NCI-H2227 (cell line): ENCODE results near the gene CHTF18.
"Not testable (repeated sequence)": the region's sequence is repeated elsewhere in the genome, so short reads cannot be mapped to it uniquely, and the experiment has no call there.

Experiments
- DNase-seq: peaks from one replicate; lab custom pipeline; 2025; ENCODE audit not compliant: unreplicated experiment; lab: John Stamatoyannopoulos, UW

The CHTF18 gene

DNA sequence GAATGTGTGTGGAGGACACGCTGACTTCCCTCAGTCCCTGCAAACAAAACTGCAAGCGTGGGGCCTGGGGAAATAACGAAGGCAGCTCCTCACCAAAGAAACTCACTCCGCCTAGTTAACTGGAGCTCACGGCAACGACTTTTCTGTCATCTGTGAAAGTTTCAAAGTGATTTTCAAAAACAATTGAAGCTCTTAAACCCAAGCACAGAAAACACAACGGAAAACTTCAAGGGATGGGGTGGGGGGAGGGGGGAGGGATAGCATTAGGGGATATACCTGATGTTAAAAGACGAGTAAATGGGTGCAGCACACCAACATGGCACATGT is 15.3 kb downstream of the CHTF18 start:
- no peak for DNase-seq

DNA sequence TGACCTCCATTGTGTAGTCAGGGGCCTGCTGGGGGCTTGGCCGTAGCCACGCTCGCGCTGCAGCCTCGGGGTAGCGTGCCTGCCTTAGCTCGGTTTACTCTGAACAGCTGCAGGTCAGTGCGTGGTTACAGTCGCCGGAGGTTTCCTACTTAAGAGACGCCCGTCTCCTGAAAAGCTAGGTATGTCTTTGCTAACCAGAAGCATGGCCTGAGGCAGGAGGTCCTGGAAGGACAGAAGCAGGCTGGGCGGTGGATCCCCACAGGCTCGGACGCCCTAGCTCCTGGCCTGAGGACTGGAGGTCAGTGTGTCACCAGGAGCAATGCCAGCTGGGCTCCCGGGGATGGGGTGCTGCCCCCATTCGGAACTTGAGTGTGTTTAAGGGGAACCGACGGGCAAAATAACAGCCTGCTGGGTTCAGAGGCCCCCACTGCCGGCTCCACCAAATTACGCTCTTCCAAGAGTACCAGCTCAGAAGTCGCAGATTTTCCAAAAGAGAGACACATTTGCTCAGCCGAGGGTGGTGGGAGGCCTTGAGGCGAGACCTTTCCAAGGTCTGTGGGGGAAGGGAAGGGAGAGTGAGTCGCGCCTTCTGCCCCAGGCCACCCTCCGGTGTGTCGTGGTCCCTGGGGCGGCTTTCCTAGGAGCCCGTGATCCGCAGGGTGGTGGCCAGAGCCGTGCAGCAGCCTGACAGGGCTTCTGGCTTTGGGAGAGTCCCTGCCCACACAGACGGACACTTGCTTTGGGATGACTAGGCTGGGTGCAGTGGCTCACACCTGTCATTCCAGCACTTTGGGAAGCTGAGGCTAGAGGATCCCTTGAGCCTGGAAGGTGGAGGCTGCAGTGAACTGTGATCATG is 16.0 kb downstream of the CHTF18 start:
- DNase-seq: no peak

DNA sequence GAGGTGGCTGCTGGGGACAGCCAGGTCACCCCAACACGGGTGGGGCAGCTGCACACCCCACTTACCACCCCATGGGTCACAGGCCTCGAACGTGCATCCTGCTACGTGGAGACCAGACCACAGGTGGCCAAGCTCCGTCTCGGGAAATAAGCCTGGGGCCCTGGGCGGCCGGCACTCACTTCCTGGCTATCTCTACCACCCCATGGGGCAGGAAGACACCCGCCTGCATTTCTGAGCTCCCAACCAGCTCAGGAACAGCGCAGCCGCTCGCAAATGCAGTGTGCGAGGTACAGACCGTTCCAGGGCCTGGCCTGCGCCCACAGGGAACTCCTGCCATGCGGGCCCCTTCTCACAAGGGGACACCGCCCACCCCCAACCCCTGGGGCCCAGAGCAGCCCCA is 17.1 kb downstream of the CHTF18 start:
- DNase-seq: no peak

DNA sequence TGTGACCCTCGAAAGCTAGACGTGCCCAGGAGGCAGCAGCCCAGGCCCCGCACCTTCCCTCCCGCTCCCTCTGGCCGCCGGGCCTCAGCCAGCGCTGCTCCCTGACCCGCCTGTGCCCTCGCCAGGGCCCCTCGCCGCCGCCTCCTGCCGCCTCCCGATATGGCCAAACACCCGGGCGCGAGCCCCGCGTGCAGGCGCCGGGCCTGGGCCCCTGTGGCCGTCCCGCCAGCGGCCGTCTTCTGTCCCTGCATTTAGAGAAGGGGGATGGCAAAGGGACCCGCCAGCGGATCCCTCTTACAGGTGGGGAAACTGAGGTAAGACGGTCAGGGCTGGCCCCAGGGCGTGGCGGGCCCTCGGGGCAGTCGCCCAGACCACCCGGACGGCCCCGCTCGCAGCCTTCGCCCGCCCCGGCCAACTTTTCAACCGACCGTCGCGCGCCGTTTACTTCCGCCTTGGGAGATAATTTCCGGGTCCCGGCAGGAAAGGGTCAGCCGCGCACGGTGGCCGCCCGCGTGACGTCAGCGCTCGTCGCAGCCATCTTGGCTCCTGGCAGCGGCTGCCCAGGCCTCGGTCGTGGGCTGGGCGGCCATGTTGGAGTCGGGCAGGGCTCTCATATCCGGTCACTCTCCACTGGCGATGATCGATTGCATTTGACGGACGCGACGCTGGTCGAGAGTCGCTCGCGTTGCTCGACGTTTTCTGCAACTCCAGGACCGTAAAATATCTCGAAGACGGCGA is 19.1 kb downstream of the CHTF18 start:
- DNase-seq: peak; percentile 98

DNA sequence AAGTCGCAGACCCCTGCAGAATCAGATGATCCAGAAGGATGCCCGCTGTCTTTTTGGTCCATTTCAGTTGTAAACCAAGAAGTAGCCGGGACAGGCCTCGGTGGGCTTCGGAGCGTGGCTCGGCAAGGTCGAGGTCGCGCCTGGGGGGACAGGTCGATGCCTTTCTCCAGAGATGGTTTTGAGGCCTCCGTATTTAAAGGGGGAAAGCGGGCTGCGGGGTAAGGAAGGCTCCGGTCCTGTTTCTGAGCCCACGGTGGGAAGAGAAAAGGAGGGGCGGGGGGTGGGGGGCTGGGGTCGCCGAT is 19.6 kb downstream of the CHTF18 start:
- DNase-seq: no peak

DNA sequence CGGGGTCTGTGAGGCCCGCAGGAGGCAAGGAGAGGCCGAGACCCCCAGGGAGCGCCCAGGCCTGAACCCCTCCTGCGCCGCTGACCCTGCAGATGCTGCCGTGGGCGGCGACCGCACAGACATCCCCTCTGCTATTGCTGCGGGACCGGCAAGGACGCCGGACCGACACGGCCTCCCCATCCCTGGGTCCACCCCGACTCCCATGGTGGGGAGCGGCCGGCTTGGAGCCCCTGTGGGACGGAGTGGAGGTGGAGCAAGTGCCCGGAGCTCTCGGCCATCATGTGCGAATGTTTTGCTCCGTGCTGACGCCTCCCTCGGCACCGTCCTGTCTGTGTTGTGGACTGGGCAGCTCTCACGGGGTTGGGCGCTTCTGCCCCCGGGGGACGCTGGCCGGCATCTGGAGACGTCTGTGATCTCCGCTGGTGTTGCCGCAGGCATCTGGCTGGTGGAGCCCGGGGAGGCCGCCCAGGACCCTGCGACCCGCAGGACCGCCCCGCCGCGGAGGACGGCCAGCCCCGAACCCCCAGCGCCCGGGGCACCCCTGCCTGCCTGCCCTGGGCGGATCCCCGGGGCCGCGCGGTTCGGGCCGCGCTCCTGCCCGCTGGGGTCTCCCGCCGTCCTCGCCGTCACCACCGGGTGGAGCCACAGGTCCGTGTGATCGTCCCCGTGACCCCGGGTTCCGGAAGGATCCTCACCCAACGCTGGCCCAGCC is 24.9 kb downstream of the CHTF18 start:
- DNase-seq: peak; percentile 69

DNA sequence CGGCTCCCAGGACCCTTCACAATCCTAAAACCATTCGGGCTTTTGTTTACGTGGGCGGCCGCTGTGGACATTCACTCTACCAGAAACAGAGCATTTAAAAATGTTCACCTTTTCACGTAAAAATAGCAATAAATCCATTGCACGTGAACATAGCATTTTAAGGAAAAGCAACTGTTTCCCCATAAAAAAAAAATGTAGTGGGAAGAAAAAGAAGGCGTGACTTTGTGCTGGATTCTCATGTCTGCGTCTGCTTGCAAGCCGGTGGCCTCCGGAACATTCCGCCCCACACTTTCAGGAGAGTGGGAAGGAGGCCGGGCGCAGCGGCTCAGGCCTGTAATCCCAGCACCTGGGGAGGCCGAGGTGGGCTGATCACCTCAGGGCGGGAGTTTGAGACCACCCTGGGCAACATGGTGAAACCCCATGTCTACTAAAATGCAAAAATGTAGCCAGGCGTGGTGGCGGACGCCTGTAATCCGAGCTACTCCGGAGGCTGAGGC is 25.5 kb downstream of the CHTF18 start:
- no peak for DNase-seq

DNA sequence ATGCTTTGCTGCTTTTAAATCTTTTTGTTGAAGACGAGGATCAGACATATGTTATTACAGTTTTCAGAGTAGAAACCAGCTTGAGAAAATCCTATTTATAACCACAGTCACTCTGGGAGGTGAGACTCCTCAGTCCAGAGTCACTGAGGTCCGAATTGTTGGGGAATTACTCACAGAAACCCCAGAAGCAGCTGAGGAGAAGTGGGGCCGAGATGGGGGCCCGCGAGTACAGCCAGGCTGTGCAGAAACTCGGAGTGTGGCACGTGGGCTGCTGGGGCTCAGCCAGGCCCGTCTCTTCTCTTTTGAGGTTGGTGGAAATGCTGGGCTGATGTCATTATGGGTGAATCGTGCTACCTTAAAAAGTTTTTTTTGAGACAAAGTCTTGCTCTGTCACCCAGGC is 26.6 kb downstream of the CHTF18 start:
- no peak for DNase-seq

DNA sequence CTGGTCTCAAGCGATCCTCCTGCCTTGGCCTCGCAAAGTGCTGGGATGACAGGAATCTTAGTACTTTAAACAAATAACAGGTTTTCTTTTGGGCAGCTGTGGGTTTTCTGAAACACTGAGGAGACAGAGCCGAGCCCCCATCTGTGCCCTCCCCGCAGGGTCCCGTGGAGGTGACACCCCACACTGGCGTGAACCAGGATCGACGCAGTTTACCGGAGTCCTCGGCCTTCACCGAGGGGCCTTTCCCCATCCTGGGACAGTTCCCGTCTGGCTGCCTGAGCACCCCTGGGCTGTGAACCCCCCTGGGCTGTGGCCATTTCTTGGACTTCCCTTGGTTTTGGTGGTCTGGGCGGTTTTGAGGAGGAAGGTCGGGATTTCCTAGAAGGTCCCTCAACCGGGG is 27.4 kb downstream of the CHTF18 start:
- no peak for DNase-seq

DNA sequence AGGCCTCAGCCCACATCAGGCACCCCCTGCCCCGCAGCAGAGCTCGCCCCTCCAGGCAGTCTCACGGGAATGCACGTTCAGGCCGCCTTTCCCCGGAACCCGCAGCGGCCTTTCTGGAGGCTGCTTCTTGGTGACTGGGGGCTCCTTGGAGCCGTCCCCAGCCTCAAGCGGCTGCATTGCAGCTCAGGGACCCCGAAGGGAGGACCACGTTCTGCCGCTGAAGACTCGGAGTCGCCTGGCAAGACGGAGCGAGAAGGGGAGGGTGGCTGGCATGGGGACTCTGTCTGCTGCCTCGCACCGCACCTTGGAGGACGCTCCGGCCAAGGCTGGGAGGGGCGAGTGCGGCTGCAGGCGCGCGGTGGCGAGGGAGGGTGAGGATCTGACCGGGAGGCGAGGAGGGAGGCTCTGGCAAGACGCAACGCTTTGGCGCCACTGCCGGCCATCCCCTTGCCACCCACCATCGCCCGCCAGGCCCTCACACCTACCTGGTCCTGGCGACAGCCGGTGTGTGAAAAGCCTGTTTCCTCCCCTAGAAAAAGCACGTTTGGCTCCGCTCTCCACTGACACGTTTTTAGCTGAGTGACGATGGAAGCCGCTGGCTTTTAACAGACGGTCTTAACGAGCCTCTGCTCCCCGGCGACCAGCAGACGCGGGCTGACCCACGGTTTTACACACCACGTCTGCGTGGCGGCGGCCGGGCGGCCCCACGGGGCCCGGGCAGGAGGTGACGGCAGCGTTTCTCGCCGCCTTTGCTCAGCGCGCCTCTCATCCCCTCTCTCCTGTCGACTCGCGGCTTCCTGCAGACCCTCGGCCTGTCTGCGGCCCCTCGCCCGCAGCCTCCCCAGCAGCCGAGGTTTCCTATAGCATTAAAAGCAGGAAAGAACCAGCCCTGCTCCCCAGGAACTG is 28.8 kb downstream of the CHTF18 start:
- DNase-seq: no peak

DNA sequence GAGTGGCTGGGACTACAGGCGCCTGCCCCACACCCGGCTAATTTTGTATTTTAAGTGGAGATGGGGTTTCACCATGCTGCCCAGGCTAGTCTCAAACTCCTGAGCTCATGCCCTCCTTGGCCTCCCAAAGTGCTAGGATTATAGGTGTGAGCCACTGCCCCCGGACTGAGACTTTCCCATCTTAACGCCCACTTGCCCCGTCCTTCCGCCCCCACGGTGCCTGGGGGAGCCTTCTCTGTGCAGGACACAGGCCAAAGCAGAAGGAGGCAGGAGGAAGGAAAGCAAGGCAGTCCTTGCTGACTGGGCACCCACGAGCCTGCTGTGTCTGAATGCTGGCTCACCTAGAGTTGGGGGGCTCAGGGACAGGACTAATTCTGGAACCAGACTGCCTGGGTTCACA is 29.7 kb downstream of the CHTF18 start:
- DNase-seq: no peak

DNA sequence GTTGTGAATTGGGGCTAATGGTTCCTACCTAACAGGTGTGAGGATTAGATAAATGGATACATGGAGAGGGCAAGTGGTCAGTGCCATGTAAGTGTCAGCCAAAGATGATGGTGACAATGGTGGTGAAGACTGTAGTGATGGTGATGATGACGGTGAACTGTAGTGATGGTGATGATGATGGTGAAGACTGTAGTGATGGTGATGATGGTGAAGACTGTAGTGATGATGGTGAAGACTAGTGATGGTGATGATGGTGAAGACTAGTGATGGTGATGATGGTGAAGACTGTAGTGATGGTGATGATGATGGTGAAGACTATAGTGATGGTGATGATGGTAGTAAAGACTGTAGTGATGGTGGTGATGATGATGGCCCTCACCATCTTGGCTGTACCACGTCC is 30.2 kb downstream of the CHTF18 start:
- no peak for DNase-seq

DNA sequence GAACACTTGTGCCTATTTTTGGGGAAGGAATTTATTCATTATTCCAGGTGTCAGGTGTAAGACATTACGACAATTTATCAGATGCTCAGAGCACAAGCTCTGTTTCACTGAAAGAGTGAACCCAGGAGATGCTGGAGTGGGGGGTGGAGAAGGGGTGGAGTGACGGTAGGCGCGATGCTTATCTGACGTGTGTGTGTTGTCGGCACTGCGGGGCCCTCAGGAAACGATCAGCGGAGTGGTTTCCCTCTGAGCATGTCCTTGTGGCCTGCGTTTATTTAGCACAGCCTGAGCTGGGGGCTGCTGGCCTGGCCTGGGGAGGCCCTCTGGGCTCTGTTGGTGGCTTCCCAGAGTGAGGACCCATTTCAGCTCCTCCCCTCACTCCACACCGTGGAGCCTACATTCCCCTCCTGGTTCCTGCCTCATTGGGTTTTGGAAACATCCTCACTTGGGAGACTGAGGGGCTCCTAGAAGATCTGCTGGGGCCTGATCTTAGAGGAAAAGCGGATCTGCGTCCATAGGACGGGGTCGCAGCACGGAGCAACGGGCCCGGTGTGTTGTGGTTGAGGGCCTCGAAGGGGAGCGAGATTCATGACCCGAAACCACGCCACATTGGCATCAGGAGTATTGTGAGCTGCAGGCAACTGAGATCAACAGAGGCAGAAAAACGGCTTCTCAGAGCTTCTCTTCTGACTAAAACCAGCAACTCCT is 31.1 kb downstream of the CHTF18 start:
- no peak for DNase-seq

DNA sequence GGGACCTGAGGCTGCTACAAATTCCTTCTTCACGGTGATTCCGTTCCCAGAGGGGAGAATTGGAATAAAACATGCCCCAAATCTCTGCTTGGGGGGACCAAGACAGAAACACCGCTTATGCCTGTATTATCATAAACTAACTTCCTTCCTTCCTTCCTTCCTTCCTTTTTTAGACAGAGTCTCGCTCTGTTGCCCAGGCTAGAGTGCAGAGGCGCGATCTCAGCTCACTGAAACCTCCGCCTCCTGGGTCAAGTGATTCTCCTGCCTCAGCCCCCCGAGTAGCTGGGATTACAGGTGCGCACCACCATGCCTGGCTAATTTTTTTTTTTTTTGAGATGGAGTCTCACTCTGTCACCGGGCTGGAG is 31.6 kb downstream of the CHTF18 start:
- not testable (repeated sequence) for DNase-seq

DNA sequence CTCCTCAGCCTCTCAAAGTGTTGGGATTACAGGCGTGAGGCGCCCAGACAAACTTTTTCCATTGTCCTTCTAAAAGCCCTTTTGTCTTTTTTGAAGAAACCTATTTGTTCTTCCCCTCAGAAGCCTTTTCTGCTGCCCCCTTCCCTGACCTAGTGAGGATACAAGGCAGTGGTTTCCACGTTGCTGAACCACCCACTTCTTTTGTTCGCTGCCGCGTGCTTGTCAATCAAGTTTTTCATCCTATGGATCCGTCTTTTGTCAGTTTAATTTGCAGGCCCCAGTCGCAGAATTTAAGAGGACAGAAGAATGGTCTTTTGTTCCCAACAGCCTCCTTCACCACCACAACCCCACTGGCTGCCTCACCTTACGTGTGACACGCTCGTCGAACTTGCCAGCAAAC is 32.3 kb downstream of the CHTF18 start:
- DNase-seq: no peak

DNA sequence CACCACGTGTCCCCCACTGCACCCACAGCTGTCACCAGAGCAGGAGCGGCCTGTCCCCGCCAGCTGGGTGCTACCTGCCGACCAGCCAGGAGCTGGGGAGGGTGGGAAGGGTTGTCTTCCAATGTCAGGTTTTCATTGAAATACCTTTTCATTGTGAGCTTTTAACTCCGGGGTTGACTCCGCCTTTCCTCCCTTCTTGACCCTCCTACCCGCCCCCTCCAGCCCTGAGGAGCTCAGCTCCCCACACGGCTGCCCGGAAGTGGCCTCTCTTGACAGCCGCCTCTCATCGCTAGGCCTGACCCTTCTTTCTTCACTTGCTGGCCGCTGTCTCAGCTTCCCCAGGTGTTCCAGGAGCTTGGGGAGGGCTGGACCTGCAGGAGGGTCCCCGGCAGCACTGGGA is 33.3 kb downstream of the CHTF18 start:
- no peak for DNase-seq

DNA sequence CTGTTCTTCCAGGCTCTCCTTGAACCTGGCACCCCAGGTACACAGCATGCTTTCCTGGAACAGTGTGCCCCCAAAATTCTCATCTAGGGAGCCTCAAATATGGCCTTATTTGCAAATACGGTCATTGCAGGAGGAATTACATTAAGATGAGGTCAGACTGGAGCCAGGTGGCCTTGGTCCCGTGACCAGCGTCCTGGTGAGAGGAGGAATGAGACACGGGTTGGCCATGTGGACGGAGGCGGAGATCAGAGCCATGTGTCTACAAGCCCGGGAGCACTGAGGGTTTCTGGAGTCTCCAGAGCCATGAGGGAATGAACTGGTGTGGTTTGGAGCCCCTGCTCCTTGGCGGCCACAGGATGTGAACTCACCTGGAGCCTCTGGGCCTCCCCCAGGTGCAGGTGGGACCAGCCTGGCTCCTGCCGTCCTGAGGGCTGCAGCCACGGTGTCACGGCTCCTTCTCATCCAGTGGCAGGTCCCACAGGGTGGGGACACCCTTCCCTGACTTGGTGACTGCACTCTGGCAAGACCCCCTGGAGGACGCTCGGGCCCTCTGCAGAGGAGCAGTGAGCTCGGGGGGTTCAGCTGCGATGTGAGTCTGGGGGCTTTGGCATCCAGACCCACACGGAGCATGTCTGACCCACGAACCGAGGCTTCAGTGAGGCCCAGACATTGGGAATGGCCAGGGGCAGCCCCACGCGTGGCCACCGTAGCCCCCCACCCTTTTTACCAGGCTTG is 33.9 kb downstream of the CHTF18 start:
- DNase-seq: no peak

DNA sequence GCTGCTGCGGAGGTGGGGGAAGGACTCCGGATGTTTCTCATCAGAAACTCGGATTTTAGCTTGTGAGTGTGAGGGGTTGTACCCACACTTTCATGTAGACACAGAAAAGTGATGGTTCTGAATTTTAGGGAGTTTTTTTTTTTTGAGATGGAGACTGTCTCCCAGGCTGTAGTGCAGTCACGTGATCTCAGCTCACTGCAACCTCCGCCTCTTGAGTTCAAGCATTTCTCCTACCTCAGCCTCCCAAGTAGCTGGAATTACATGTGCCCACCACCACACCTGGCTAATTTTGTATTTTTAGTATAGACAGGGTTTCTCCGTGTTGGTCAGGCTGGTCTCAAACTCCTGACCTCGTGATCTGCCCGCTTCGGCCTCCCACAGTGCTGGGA is 34.5 kb downstream of the CHTF18 start:
- no peak for DNase-seq

DNA sequence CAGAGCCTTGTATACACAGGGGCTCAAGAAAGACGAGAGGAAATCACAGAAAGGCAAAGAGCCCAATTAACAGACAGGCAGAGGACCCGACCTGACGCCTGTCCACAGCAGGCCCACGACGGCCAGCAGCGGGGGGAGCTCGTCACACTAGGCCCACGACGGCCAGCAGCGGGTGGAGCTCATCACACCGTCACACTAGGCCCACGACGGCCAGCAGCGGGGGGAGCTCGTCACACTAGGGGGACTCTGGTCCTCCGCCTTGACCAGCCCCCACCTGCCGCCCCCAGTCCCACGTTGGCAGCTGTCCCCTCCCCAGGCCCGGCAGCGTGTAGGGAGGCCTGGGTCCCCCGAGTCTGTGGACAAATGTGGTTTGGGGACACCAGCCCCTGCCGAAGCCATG is 35.8 kb downstream of the CHTF18 start:
- DNase-seq: no peak

DNA sequence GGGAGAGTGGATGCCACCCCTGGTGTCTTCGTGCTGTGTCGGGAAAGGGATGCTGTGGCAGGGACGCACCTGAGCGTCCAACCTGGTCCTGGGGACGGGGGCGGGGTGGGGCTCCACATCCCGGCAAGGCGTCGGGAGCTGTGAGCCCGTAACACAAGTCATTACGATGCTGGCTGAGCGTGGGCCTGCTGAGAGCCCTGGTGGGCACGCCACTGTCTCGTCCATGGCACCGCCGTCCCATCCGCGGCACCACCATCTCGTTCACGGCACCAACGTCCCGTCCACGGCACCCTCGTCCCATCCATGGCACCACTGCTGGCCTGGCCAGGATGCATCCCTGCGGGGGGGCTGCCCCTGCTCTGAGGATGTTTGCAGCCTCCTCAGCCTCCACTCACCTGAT is 36.2 kb downstream of the CHTF18 start:
- DNase-seq: no peak
